NT2/D1 (cell line): Measurements from ENCODE around the gene ZBTB46.

ENCODE experiments used
- DNase-seq: peaks from one replicate; pipeline ENCODE4 v3.0.0-alpha.2; 2011; ENCODE audit warnings: low read depth, low spot score
- H3K27me3 ChIP-seq: 2 replicates; pipeline ENCODE4 v1.6.0; 2011; ENCODE audit warnings: mild to moderate bottlenecking; ENCODE audit not compliant: insufficient read length, insufficient read depth
- H3K36me3 ChIP-seq: 2 replicates; pipeline ENCODE4 v1.6.1; 2011; ENCODE audit warnings: mild to moderate bottlenecking, low read length, mixed read lengths; ENCODE audit not compliant: insufficient read depth, insufficient read length
- H3K4me1 ChIP-seq: 2 replicates; pipeline ENCODE4 v1.5.1; 2011; ENCODE audit not compliant: insufficient read depth, insufficient read length
- H3K4me3 ChIP-seq: 2 replicates; pipeline ENCODE4 v1.5.1; 2011; ENCODE audit warnings: low read depth; ENCODE audit not compliant: insufficient read length
- H3K9ac ChIP-seq: 2 replicates; pipeline ENCODE4 v1.6.0; 2011; ENCODE audit warnings: low read depth; ENCODE audit not compliant: insufficient read length
- H3K9me3 ChIP-seq: 2 replicates; pipeline ENCODE4 v1.5.1; 2011; ENCODE audit warnings: mild to moderate bottlenecking, low read length; ENCODE audit not compliant: insufficient read depth
- SUZ12 ChIP-seq: IDR thresholded peaks from 2 replicates; pipeline ENCODE4 v1.6.1; 2011; ENCODE audit not compliant: insufficient read length, insufficient read depth; ENCODE audit errors: extremely low read depth
- YY1 ChIP-seq: IDR thresholded peaks from 2 replicates; pipeline ENCODE4 v1.6.1; 2011; ENCODE audit not compliant: insufficient read length, insufficient read depth
- ZNF274 ChIP-seq: IDR thresholded peaks from 2 replicates; pipeline ENCODE4 v1.6.1; 2011; ENCODE audit warnings: mild to moderate bottlenecking, low read depth, low read length

ZBTB46 gene

DNA sequence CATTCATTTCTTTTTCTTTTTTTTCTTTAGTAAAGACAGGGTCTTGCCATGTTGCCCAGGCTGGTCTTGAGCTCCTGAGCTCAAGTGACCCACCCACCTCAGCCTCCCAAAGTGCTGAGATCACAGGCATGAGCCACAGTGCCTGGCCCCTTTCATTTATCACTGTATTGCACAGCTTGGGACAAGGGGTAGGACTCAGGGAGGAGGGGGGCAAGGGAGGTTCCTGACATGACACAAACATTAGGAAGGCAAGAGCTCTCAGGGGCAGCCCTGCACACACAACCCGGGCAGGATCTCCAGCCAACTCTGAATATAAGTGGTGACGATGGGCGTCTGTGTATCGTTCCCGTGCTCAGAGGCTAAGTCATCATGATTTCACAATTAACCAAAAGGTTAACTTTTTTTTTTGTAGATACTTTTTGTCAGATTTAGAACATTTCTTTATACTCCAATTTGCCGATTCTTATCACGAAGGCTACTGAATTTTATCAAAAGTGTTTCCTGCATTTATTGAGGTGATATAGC lies 71.6 kb downstream of the ZBTB46 start:
- Histone ChIP-seq H3K4me1 (no peaks in the 10 kb centered on the region), H3K9me3 (no peaks in the 10 kb centered on the region; the same call in 1 of the 2 replicates), H3K27me3 (no peaks in the 10 kb centered on the region), H3K4me3 (no peak overlapping the region), H3K9ac (no peak overlapping the region), H3K36me3 (peaks cover 20% of the 10 kb centered on the region)
- DNase-seq = no peak
- TF ChIP-seq YY1 = no peak
- no peak for TF ChIP-seq ZNF274
- no peak for TF ChIP-seq SUZ12

DNA sequence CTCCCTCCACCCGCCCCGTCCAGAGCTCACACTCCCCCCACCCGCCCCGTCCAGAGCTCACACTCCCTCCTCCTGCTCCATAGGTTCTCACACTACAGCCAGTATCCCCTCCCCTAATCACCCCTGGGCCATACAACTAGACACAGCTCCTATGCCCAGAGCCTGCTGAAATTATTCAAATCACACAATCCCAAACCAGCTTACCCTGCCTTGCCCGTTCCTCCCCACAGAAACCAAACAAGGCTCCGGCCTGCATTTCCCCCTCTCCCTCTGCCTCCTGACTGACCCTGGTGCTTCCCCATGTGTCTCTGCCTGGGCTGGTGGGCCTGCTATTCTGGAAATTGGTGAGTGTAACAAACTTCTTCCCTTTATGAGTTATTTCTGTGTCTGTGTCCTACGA lies 72.9 kb downstream of the ZBTB46 start:
- H3K4me1 ChIP-seq = peaks cover 4% of the 10 kb centered on the region
- H3K4me3 ChIP-seq = no peak overlapping the region
- no peak for DNase-seq
- no peaks in the 10 kb centered on the region; the same call in 1 of the 2 replicates for H3K9me3 ChIP-seq
- TF ChIP-seq SUZ12 (no peak), ZNF274 (no peak), YY1 (no peak)
- H3K9ac ChIP-seq = no peak overlapping the region
- H3K36me3 ChIP-seq = peaks cover 16% of the 10 kb centered on the region
- no peaks in the 10 kb centered on the region for H3K27me3 ChIP-seq

GRCh38 chr20:63756648-63756991 lies 74.4 kb downstream of the ZBTB46 start:
- peaks cover 14% of the 10 kb centered on the region for H3K36me3 ChIP-seq
- no peak for DNase-seq
- TF ChIP-seq YY1 (no peak), ZNF274 (no peak), SUZ12 (no peak)
- H3K9ac ChIP-seq = no peak overlapping the region
- H3K4me1 ChIP-seq = peaks cover 16% of the 10 kb centered on the region
- no peaks in the 10 kb centered on the region for H3K27me3 ChIP-seq
- no peaks in the 10 kb centered on the region; the same call in 1 of the 2 replicates for H3K9me3 ChIP-seq
- H3K4me3 ChIP-seq = no peak overlapping the region

- no peaks in the 10 kb centered on the region; the same call in 1 of the 2 replicates for H3K9me3 ChIP-seq
- no peak for DNase-seq
- H3K27me3 ChIP-seq = no peaks in the 10 kb centered on the region
- no peak overlapping the region for H3K4me3 ChIP-seq
- TF ChIP-seq YY1 = no peak
- no peak for TF ChIP-seq ZNF274
- TF ChIP-seq SUZ12 = no peak
- H3K4me1 ChIP-seq = peaks cover 19% of the 10 kb centered on the region
- H3K36me3 ChIP-seq = peaks cover 14% of the 10 kb centered on the region
- H3K9ac ChIP-seq = no peak overlapping the region
These were observed 75.0 kb downstream of the ZBTB46 start for GRCh38 chr20:63755933-63756647.

DNA sequence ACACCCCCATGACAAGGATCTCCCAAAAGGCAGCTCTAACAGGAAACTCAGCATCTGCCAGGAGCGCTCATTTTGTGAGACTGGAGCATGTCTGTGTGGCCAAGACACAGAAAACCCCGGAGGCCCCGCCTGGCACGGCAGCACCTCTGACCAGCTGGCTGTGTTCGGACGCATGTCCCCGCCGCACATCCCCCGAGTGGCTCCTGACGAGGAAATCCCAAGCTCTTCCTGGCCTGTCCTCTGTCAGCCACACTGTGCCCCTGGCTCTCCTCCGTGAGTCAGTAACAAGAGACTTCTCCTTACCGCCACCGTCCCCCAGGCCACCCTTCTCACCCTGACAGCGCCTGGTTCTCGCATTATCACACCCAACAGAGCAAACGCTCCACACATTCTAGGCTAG lies 77.1 kb downstream of the ZBTB46 start:
- Histone ChIP-seq H3K9me3 (no peaks in the 10 kb centered on the region), H3K9ac (no peak overlapping the region), H3K4me1 (peaks cover 19% of the 10 kb centered on the region), H3K27me3 (no peaks in the 10 kb centered on the region), H3K36me3 (peaks cover 13% of the 10 kb centered on the region), H3K4me3 (no peak overlapping the region)
- TF ChIP-seq ZNF274 (no peak), SUZ12 (no peak), YY1 (no peak)
- DNase-seq = no peak

DNA sequence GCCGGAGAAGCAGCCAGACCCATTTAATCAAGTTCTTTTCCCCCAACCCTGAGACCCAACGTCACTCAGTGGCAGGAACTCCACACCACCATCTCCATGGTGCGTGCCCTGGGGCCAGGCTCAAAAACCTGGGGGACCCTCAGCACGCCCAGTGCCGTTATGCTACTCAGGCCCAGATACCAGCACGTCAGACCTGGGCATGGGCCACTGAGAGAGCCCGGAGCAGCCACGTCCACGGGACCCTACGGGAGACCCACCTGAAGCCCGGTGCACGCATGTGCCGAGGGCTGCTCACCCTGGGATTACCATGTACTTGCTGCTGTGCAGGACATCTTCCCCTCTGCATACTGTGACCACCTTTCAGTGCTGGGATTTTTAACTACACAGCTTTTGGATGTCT lies 77.7 kb downstream of the ZBTB46 start:
- H3K36me3 ChIP-seq = peaks cover 18% of the 10 kb centered on the region
- H3K4me1 ChIP-seq = peaks cover 19% of the 10 kb centered on the region
- H3K27me3 ChIP-seq = no peaks in the 10 kb centered on the region
- no peak for TF ChIP-seq SUZ12
- no peak for TF ChIP-seq ZNF274
- no peak for TF ChIP-seq YY1
- H3K4me3 ChIP-seq = no peak overlapping the region
- H3K9me3 ChIP-seq = no peaks in the 10 kb centered on the region
- no peak for DNase-seq
- H3K9ac ChIP-seq = peak overlapping the region; percentile 24

DNA sequence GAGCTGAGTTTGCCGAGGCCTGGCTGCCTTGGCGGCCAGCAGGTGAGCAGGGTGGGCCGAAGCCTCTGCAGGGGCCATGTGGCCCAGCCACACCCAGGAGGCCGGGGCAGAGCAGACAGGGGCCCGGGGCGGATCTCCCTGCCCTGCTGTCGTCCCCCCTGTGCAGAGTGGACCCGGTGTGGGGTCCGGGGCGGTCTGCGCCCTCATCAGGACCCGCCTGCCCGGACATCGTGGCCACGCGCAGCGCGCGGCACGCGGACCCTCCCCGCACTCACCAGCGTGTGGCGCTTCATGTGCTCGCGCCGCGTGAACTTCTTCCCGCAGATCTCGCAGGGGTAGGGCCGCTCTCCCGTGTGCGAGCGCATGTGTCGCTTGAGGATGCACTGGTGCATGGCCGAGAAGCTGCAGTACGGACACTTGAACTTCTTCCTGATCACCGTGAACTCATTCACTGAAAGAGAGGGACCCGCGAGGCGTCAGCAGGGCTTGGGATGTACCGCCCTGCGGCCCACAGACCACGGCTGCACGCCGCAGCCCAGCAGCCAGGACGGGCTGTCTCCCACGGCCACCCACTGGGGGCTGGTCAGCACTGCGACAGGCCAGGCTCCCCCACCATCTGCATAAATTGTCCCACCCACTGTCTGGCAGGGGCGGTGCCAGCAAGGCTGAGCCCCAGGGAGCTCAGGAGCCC lies 78.5 kb downstream of the ZBTB46 start:
- peak overlapping the region; percentile 50 for H3K9ac ChIP-seq
- H3K4me3 ChIP-seq = no peak overlapping the region
- H3K9me3 ChIP-seq = no peaks in the 10 kb centered on the region
- peaks cover 25% of the 10 kb centered on the region for H3K36me3 ChIP-seq
- no peaks in the 10 kb centered on the region for H3K27me3 ChIP-seq
- H3K4me1 ChIP-seq = peaks cover 26% of the 10 kb centered on the region
- TF ChIP-seq SUZ12 (no peak), YY1 (no peak), ZNF274 (no peak)
- no peak for DNase-seq
